WTC11 (cell line): Measurements from ENCODE around the gene KNG1. TPM values are rescaled to one million over a fixed set of nuclear protein-coding genes. Genes with fewer than 3 reads are reported as not detected.

ENCODE experiments used
- ATAC-seq: fragments of 200-7000 bp; cut with Tn5 transposase; 2 replicates; pipeline ENCODE4 v1.10.0; 2021; ENCODE audit warnings: mild to moderate bottlenecking, moderate library complexity
- Bru-seq: library from RNA; stranded (reverse); fragments of 400-500 nt; gene quantifications from one replicate; lab custom pipeline; 2021; lab: Mats Ljungman, UMichigan
- CTCF ChIA-PET: fragments of 300-600 bp; sonication (Branson Sonifier 250); formaldehyde crosslinking; loops from one replicate; lab custom pipeline; 2021; ENCODE audit warnings: antibody characterized with exemption; lab: Charles Lee
- POLR2A ChIA-PET: fragments of 350-600 bp; sonication (Branson Sonifier 250); formaldehyde crosslinking; loops from one replicate; lab custom pipeline; 2021; ENCODE audit warnings: antibody characterized with exemption; lab: Charles Lee
- DNase-seq: peaks from one replicate; pipeline ENCODE4 v3.0.0; 2021; ENCODE audit warnings: low spot score
- H3K27ac Mint-ChIP-seq: 2 replicates; pipeline ENCODE4 v1.8.0; 2021; ENCODE audit warnings: mixed read lengths
- H3K27me3 Mint-ChIP-seq: 2 replicates; pipeline ENCODE4 v1.8.0; 2021; ENCODE audit warnings: low read depth, mild to moderate bottlenecking, moderate library complexity, mixed read lengths
- H3K36me3 Mint-ChIP-seq: 2 replicates; pipeline ENCODE4 v1.8.0; 2021; ENCODE audit warnings: mixed read lengths
- H3K4me1 Mint-ChIP-seq: 2 replicates; pipeline ENCODE4 v1.8.0; 2022; ENCODE audit warnings: mixed read lengths
- H3K4me3 Mint-ChIP-seq: 2 replicates; pipeline ENCODE4 v1.8.0; 2021; ENCODE audit warnings: mild to moderate bottlenecking, moderate library complexity, mixed read lengths
- H3K9me3 Mint-ChIP-seq: 2 replicates; pipeline ENCODE4 v1.8.0; 2021; ENCODE audit warnings: mixed read lengths
- ATF1 ChIP-seq: sonication (generic); formaldehyde crosslinking; IDR thresholded peaks from 2 replicates; pipeline ENCODE4 v1.8.1; 2023; ENCODE audit warnings: mild to moderate bottlenecking, moderate library complexity, missing genetic modification reagents
- CBFB ChIP-seq: sonication (generic); formaldehyde crosslinking; IDR thresholded peaks from 2 replicates; pipeline ENCODE4 v1.8.1; 2022; ENCODE audit warnings: mild to moderate bottlenecking, low read depth, missing genetic modification reagents
- CREM ChIP-seq: sonication (generic); formaldehyde crosslinking; IDR thresholded peaks from 2 replicates; pipeline ENCODE4 v1.8.1; 2022; ENCODE audit warnings: mild to moderate bottlenecking, missing genetic modification reagents, moderate library complexity
- E2F1 ChIP-seq: sonication (generic); formaldehyde crosslinking; IDR thresholded peaks from 2 replicates; pipeline ENCODE4 v1.8.0; 2022; ENCODE audit warnings: mild to moderate bottlenecking, missing genetic modification reagents
- ERG ChIP-seq: fragments of 250-450 bp; sonication (Bioruptor Pico); IDR thresholded peaks from 2 replicates; pipeline ENCODE4 v1.8.0; 2021; ENCODE audit warnings: mild to moderate bottlenecking
- GABPB1 ChIP-seq: sonication (generic); formaldehyde crosslinking; IDR thresholded peaks from 2 replicates; pipeline ENCODE4 v1.8.1; 2023; ENCODE audit warnings: mild to moderate bottlenecking, missing genetic modification reagents
- GTF2I ChIP-seq: fragments of 250-450 bp; sonication (Bioruptor Pico); conservative IDR thresholded peaks from 2 replicates; pipeline ENCODE4 v1.4.0; 2021; ENCODE audit warnings: mild to moderate bottlenecking
- IRF1 ChIP-seq: sonication (generic); formaldehyde crosslinking; IDR thresholded peaks from 2 replicates; pipeline ENCODE4 v1.8.0; 2023; ENCODE audit warnings: missing genetic modification reagents
- NFE2L1 ChIP-seq: sonication (generic); formaldehyde crosslinking; IDR thresholded peaks from 2 replicates; pipeline ENCODE4 v1.8.1; 2023; ENCODE audit warnings: missing genetic modification reagents
- NR1H2 ChIP-seq: sonication (generic); formaldehyde crosslinking; IDR thresholded peaks from 2 replicates; pipeline ENCODE4 v1.9.0; 2021; ENCODE audit warnings: mild to moderate bottlenecking, moderate library complexity, missing genetic modification reagents
- NR3C1 ChIP-seq: sonication (generic); formaldehyde crosslinking; conservative IDR thresholded peaks from 2 replicates; pipeline ENCODE4 v1.8.1; 2023; ENCODE audit warnings: low read depth, mild to moderate bottlenecking, missing genetic modification reagents
- PRRX2 ChIP-seq: fragments of 250-450 bp; sonication (Bioruptor Pico); IDR thresholded peaks from 2 replicates; pipeline ENCODE4 v1.8.0; 2021; ENCODE audit warnings: mild to moderate bottlenecking
- RELA ChIP-seq: sonication (generic); formaldehyde crosslinking; IDR thresholded peaks from 2 replicates; pipeline ENCODE4 v1.8.1; 2022; ENCODE audit warnings: missing genetic modification reagents, mild to moderate bottlenecking, borderline replicate concordance
- SOX15 ChIP-seq: fragments of 250-450 bp; sonication (Bioruptor Pico); IDR thresholded peaks from 2 replicates; pipeline ENCODE4 v1.9.0; 2021; ENCODE audit warnings: mild to moderate bottlenecking
- SP1 ChIP-seq: sonication (generic); formaldehyde crosslinking; conservative IDR thresholded peaks from 2 replicates; pipeline ENCODE4 v1.8.1; 2022; ENCODE audit warnings: missing genetic modification reagents
- long read RNA-seq, 3 experiments: library from RNA in 1 of 3; library from capped mRNA in 1 of 3; library from polyadenylated mRNA in 1 of 3; unstranded in 2 of 3; stranded (forward) in 1 of 3; transcript quantifications; one replicate each; pipeline ENCODE4 v2.0.0, GENCODE V29; 2021
- total RNA-seq: library from RNA; stranded (reverse); gene quantifications from 3 replicates; pipeline ENCODE4 v1.2.3, GENCODE V29; 2021
- TF ChIP-seq, protein P1 (sequence below): fragments of 250-450 bp; sonication (Bioruptor Pico); IDR thresholded peaks from 2 replicates; pipeline ENCODE4 v1.9.0; 2021; ENCODE audit warnings: mild to moderate bottlenecking
- TF ChIP-seq, protein P2 (sequence below): sonication (generic); formaldehyde crosslinking; IDR thresholded peaks from 2 replicates; pipeline ENCODE4 v1.8.1; 2023; ENCODE audit warnings: mild to moderate bottlenecking, missing genetic modification reagents
- TF ChIP-seq, protein P3 (sequence below): sonication (generic); formaldehyde crosslinking; conservative IDR thresholded peaks from 2 replicates; pipeline ENCODE4 v1.8.1; 2023; ENCODE audit warnings: mild to moderate bottlenecking, low read depth, missing genetic modification reagents, moderate library complexity
- TF ChIP-seq, protein P4 (sequence below): fragments of 250-450 bp; sonication (Bioruptor Pico); conservative IDR thresholded peaks from 2 replicates; pipeline ENCODE4 v1.9.0; 2021; ENCODE audit warnings: mild to moderate bottlenecking
- TF ChIP-seq, protein P5 (sequence below): sonication (generic); formaldehyde crosslinking; IDR thresholded peaks from 2 replicates; pipeline ENCODE4 v1.8.1; 2023; ENCODE audit warnings: mild to moderate bottlenecking, missing genetic modification reagents, moderate library complexity

The KNG1 gene
- total RNA-seq (0.13 to 0.44 TPM (median 0.34 TPM) in 3 replicates), Bru-seq, nascent RNA (not detected)
- long read RNA-seq, experiment 1: 0 reads
- long read RNA-seq, experiment 2: 0 reads
- long read RNA-seq, experiment 3: 0 reads

- no peak for ATAC-seq
- Mint-ChIP-seq H3K4me3 (no peak within 1 kb of the TSS), H3K27me3 (no peaks in the 10 kb centered on the region), H3K9me3 (no peaks in the 10 kb centered on the region), H3K27ac (no peak within 1 kb of the TSS), H3K36me3 (no peaks in the 10 kb centered on the region), H3K4me1 (no peaks in the 10 kb centered on the region)
- ChIA-PET CTCF (no interaction called here), POLR2A (interaction anchor here (1.0 kb wide), 1 partner anchor 23 kb away, joined by 3 read pairs; no protein-coding TSS in a partner anchor)
- TF ChIP-seq SP1: no peak
- TF ChIP-seq, protein P1, sequence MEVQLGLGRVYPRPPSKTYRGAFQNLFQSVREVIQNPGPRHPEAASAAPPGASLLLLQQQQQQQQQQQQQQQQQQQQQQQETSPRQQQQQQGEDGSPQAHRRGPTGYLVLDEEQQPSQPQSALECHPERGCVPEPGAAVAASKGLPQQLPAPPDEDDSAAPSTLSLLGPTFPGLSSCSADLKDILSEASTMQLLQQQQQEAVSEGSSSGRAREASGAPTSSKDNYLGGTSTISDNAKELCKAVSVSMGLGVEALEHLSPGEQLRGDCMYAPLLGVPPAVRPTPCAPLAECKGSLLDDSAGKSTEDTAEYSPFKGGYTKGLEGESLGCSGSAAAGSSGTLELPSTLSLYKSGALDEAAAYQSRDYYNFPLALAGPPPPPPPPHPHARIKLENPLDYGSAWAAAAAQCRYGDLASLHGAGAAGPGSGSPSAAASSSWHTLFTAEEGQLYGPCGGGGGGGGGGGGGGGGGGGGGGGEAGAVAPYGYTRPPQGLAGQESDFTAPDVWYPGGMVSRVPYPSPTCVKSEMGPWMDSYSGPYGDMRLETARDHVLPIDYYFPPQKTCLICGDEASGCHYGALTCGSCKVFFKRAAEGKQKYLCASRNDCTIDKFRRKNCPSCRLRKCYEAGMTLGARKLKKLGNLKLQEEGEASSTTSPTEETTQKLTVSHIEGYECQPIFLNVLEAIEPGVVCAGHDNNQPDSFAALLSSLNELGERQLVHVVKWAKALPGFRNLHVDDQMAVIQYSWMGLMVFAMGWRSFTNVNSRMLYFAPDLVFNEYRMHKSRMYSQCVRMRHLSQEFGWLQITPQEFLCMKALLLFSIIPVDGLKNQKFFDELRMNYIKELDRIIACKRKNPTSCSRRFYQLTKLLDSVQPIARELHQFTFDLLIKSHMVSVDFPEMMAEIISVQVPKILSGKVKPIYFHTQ: no peak
- no peak for TF ChIP-seq RELA (CRISPR knock-in tag)
- TF ChIP-seq, protein P2, sequence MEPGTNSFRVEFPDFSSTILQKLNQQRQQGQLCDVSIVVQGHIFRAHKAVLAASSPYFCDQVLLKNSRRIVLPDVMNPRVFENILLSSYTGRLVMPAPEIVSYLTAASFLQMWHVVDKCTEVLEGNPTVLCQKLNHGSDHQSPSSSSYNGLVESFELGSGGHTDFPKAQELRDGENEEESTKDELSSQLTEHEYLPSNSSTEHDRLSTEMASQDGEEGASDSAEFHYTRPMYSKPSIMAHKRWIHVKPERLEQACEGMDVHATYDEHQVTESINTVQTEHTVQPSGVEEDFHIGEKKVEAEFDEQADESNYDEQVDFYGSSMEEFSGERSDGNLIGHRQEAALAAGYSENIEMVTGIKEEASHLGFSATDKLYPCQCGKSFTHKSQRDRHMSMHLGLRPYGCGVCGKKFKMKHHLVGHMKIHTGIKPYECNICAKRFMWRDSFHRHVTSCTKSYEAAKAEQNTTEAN (CRISPR knock-in tag): no peak
- TF ChIP-seq E2F1 (CRISPR knock-in tag): no peak
- no peak for TF ChIP-seq ATF1 (CRISPR knock-in tag)
- no peak for TF ChIP-seq PRRX2
- TF ChIP-seq, protein P3, sequence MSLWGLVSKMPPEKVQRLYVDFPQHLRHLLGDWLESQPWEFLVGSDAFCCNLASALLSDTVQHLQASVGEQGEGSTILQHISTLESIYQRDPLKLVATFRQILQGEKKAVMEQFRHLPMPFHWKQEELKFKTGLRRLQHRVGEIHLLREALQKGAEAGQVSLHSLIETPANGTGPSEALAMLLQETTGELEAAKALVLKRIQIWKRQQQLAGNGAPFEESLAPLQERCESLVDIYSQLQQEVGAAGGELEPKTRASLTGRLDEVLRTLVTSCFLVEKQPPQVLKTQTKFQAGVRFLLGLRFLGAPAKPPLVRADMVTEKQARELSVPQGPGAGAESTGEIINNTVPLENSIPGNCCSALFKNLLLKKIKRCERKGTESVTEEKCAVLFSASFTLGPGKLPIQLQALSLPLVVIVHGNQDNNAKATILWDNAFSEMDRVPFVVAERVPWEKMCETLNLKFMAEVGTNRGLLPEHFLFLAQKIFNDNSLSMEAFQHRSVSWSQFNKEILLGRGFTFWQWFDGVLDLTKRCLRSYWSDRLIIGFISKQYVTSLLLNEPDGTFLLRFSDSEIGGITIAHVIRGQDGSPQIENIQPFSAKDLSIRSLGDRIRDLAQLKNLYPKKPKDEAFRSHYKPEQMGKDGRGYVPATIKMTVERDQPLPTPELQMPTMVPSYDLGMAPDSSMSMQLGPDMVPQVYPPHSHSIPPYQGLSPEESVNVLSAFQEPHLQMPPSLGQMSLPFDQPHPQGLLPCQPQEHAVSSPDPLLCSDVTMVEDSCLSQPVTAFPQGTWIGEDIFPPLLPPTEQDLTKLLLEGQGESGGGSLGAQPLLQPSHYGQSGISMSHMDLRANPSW (CRISPR knock-in tag): no peak
- no peak for TF ChIP-seq CREM (CRISPR knock-in tag)
- TF ChIP-seq CBFB (CRISPR knock-in tag): no peak
- no peak for TF ChIP-seq GABPB1 (CRISPR knock-in tag)
- TF ChIP-seq, protein P4, sequence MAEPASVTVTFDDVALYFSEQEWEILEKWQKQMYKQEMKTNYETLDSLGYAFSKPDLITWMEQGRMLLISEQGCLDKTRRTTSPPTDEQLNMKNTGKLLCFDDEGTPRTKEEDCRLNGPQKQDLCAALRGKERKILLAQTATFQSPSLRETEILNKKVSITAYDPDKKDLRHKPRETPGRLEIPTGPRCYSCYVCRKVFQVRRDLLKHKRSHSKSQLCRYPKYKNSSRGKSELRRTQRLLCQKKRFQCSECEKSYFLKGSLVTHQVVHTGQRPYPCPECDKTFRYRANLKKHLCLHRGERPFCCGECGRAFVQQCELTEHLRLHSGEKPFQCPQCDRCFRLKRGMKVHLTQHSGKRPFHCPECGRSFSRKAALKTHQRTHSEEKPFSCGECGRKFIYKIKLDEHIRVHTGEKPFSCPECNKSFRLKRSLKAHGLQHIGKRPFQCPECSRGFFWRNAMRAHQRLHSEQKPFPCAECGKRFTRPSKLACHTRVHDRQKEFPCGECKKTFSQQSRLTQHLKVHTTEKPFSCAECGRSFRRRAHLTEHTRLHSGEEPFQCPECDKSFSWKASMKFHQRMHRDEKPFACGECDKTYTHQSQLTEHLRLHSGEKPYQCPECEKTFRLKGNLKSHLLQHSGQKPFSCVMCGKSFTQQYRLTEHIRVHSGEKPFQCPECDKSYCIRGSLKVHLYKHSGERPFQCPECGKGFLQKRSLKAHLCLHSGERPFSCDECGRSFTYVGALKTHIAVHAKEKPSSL (CRISPR knock-in tag): no peak
- TF ChIP-seq NR1H2: no peak
- TF ChIP-seq SOX15: no peak
- TF ChIP-seq, protein P5, sequence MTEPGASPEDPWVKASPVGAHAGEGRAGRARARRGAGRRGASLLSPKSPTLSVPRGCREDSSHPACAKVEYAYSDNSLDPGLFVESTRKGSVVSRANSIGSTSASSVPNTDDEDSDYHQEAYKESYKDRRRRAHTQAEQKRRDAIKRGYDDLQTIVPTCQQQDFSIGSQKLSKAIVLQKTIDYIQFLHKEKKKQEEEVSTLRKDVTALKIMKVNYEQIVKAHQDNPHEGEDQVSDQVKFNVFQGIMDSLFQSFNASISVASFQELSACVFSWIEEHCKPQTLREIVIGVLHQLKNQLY (CRISPR knock-in tag): no peak
- TF ChIP-seq GTF2I: no peak
- TF ChIP-seq IRF1 (CRISPR knock-in tag): no peak
- TF ChIP-seq ERG (CRISPR knock-in tag): no peak
- no peak for TF ChIP-seq NFE2L1 (CRISPR knock-in tag)
- no peak for TF ChIP-seq NR3C1 (CRISPR knock-in tag)
- no peak for DNase-seq
Observed at GRCh38 chr3:186717039-186717457, at the start of gene KNG1. TSS of gene KNG1 (plus strand) at chr3:186717359. CDS start at chr3:186717543, 184 bp downstream.
